ENCODE data around the gene CDH23. TPM values are rescaled to one million over a fixed set of nuclear protein-coding genes. Genes with fewer than 3 reads are reported as not detected.

Gene CDH23
- polyA plus RNA-seq, 1 donor (not counting 4 experiments of a cell fraction or from before 2014, with no cell fraction given): 0.01 TPM

GRCh38 chr10:71761541-71762113 lies 364.9 kb downstream of the CDH23 start:
- no peak for DNase-seq (ENCODE audit: low read depth, low spot score)
- Histone ChIP-seq H3K27ac (ENCODE audit: control insufficient read depth, insufficient read depth, low read length) (no peak overlapping the region), H2AFZ (ENCODE audit: control insufficient read depth, low read length) (no peak overlapping the region), H3K79me2 (ENCODE audit: control insufficient read depth, insufficient read depth, low read length) (no peaks in the 10 kb centered on the region), H3K4me3 (ENCODE audit: control insufficient read depth in 2 of 3, extremely low read depth in 1 of 3, insufficient read depth in 2 of 3, low read depth in 1 of 3, low read length in 3 of 3) (no peak overlapping the region), H3K4me2 (ENCODE audit: control insufficient read depth, extremely low read depth, insufficient read depth, low read depth, low read length) (no peak overlapping the region), H3K27me3 (ENCODE audit: control insufficient read depth, extremely low read depth, insufficient read depth, low read length) (no peaks in the 10 kb centered on the region), H3K9me1 (ENCODE audit: control insufficient read depth, extremely low read depth, insufficient read depth, low read length) (no peaks in the 10 kb centered on the region), H4K20me1 (ENCODE audit: control insufficient read depth, extremely low read depth, insufficient read depth, low read length) (no peaks in the 10 kb centered on the region), H3K9me3 (ENCODE audit: control insufficient read depth, low read depth, low read length) (no peaks in the 10 kb centered on the region), H3K4me1 (ENCODE audit: control insufficient read depth, extremely low read depth, insufficient read depth, low read length) (peaks cover 38% of the 10 kb centered on the region), H3K36me3 (ENCODE audit: control insufficient read depth in 2 of 2, extremely low read depth in 1 of 2, insufficient read depth in 2 of 2, low read length in 2 of 2) (peaks cover 2 to 5% of the 10 kb centered on the region in 2 experiments), H3K9ac (ENCODE audit: control insufficient read depth, extremely low read depth, insufficient read depth, low read length) (no peak overlapping the region)
- TF ChIP-seq, protein P1, sequence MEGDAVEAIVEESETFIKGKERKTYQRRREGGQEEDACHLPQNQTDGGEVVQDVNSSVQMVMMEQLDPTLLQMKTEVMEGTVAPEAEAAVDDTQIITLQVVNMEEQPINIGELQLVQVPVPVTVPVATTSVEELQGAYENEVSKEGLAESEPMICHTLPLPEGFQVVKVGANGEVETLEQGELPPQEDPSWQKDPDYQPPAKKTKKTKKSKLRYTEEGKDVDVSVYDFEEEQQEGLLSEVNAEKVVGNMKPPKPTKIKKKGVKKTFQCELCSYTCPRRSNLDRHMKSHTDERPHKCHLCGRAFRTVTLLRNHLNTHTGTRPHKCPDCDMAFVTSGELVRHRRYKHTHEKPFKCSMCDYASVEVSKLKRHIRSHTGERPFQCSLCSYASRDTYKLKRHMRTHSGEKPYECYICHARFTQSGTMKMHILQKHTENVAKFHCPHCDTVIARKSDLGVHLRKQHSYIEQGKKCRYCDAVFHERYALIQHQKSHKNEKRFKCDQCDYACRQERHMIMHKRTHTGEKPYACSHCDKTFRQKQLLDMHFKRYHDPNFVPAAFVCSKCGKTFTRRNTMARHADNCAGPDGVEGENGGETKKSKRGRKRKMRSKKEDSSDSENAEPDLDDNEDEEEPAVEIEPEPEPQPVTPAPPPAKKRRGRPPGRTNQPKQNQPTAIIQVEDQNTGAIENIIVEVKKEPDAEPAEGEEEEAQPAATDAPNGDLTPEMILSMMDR (optimal IDR thresholded peaks at IDR 0.05 in 1 of 3, IDR thresholded peaks at IDR 0.05 in 1 of 3, conservative IDR thresholded peaks at IDR 0.05 in 1 of 3; ENCODE audit: extremely low read depth in 1 of 3, insufficient read depth in 2 of 3, low read length in 3 of 3): peak; percentile 34 to 44 (median 41)
- TF ChIP-seq EZH2 (IDR thresholded peaks at IDR 0.05; ENCODE audit: low read length): no peak
- no peak for FAIRE-seq
- dilution Hi-C loops (cut with MboI; ENCODE audit: extremely low pct_ligation_motif_present, low sequenced_read_pairs): no loop called here

DNA sequence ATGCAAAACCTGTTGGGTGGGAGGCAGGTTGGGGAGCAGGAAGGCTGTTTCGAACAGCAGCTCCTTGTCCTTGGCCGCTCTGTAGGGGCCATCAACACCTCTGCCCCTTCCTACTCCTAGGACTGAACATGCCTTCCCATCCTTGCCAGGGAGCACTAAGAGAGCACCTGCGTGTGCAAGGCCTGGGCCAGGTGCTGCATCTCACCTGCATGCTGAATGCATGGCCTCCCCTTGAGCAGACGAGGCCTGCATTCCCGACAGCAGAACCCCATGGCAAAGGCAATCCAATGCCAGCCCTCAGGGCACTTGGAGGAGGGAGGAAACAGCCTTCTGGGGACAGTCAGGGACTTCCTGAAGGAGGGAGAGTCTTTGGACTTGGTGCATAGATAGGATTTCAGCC lies 365.6 kb downstream of the CDH23 start:
- Histone ChIP-seq H3K27me3 (ENCODE audit: control insufficient read depth, extremely low read depth, insufficient read depth, low read length) (no peaks in the 10 kb centered on the region), H3K27ac (ENCODE audit: control insufficient read depth, insufficient read depth, low read length) (no peak overlapping the region), H3K79me2 (ENCODE audit: control insufficient read depth, insufficient read depth, low read length) (no peaks in the 10 kb centered on the region), H3K4me2 (ENCODE audit: control insufficient read depth, extremely low read depth, insufficient read depth, low read depth, low read length) (no peak overlapping the region), H3K36me3 (ENCODE audit: control insufficient read depth in 2 of 2, extremely low read depth in 1 of 2, insufficient read depth in 2 of 2, low read length in 2 of 2) (peaks cover 2 to 5% of the 10 kb centered on the region in 2 experiments), H3K9me3 (ENCODE audit: control insufficient read depth, low read depth, low read length) (no peaks in the 10 kb centered on the region), H3K9me1 (ENCODE audit: control insufficient read depth, extremely low read depth, insufficient read depth, low read length) (no peaks in the 10 kb centered on the region), H4K20me1 (ENCODE audit: control insufficient read depth, extremely low read depth, insufficient read depth, low read length) (no peaks in the 10 kb centered on the region), H3K9ac (ENCODE audit: control insufficient read depth, extremely low read depth, insufficient read depth, low read length) (no peak overlapping the region), H2AFZ (ENCODE audit: control insufficient read depth, low read length) (no peak overlapping the region), H3K4me1 (ENCODE audit: control insufficient read depth, extremely low read depth, insufficient read depth, low read length) (peaks cover 40% of the 10 kb centered on the region), H3K4me3 (ENCODE audit: control insufficient read depth in 2 of 3, extremely low read depth in 1 of 3, insufficient read depth in 2 of 3, low read depth in 1 of 3, low read length in 3 of 3) (no peak overlapping the region)
- no peak for TF ChIP-seq EZH2 (IDR thresholded peaks at IDR 0.05; ENCODE audit: low read length)
- TF ChIP-seq, protein P1 (optimal IDR thresholded peaks at IDR 0.05 in 1 of 3, IDR thresholded peaks at IDR 0.05 in 1 of 3, conservative IDR thresholded peaks at IDR 0.05 in 1 of 3; ENCODE audit: extremely low read depth in 1 of 3, insufficient read depth in 2 of 3, low read length in 3 of 3): no peak
- no peak for DNase-seq (ENCODE audit: low read depth, low spot score)
- dilution Hi-C loops (cut with MboI; ENCODE audit: extremely low pct_ligation_motif_present, low sequenced_read_pairs): no loop called here
- no peak for FAIRE-seq
